HS-27A (cell line): Measurements from ENCODE around the gene PLSCR4.
"Not testable (repeated sequence)": the region's sequence is repeated elsewhere in the genome, so short reads cannot be mapped to it uniquely, and the experiment has no call there.

ENCODE experiments used
- DNase-seq: peaks from one replicate; pipeline ENCODE4 v3.0.0-alpha.2; 2012; ENCODE audit warnings: low read depth, missing footprints

PLSCR4 gene

GRCh38 chr3:146250449-146251382 is at the start of gene PLSCR4:
TSS of gene PLSCR4 (minus strand) at chr3:146251105. CDS start at chr3:146222071, 29,034 bp downstream.
- DNase-seq: peak; percentile 46

- DNase-seq: not testable (repeated sequence)
Observed at GRCh38 chr3:146293401-146293800, 42.5 kb upstream of the PLSCR4 start.

- DNase-seq: no peak
Observed at GRCh38 chr3:146283781-146284445, 33.0 kb upstream of the PLSCR4 start.

- no peak for DNase-seq
Observed at GRCh38 chr3:146280864-146281263, 30.0 kb upstream of the PLSCR4 start.

GRCh38 chr3:146279951-146280350 is 29.0 kb upstream of the PLSCR4 start:
- DNase-seq: no peak

- no peak for DNase-seq
Observed at GRCh38 chr3:146279013-146279412, 28.1 kb upstream of the PLSCR4 start.

DNA sequence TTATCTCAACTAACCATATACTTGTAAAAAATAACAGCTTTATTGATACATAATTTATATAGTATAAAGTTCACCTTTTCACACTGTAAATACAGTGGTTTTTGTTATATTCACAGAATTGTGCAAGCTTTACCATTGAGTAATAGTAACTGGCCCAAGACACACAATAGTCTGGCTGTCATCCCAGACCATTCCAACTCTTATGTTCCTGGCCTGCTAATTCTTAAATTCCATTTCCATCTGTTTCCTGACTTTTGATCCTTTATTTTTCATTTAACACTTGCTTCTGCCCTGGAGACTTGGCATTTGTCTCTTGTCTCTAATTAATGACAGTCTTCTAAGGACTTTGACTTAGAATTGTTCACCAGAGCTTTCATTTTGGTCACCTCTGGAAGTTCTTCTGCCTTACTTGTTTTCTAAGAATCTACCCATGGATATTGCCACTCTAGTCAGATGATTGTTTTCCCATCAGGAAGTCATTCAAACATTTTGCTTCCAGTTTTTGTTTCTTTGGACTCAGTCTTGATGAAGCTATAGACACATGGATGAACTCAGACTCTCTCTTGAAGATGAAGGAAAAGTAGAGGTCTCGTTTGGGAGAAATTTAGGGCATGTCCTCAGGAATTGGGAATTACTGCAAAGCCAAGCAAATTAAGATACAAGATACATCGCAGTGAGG is 27.2 kb upstream of the PLSCR4 start:
- no peak for DNase-seq

DNA sequence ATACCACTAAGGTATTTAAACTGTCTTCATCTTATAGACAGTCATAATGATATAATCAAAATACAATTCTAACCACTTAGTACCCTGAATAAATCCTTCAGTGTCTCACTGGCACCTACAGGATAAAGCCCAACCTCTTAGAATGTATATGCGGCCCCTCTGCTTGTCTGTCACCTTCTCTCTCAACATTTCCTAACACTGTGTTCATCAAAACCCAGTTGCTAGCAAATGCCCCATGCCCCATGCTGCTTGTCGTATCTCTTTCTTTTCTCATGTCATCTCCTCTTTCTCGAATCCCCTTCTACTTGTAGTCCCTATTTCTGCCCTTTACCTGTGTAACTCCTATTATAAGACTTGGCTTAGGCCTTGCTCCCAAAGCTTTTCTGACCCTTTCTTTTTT is 24.6 kb upstream of the PLSCR4 start:
- DNase-seq: no peak

DNA sequence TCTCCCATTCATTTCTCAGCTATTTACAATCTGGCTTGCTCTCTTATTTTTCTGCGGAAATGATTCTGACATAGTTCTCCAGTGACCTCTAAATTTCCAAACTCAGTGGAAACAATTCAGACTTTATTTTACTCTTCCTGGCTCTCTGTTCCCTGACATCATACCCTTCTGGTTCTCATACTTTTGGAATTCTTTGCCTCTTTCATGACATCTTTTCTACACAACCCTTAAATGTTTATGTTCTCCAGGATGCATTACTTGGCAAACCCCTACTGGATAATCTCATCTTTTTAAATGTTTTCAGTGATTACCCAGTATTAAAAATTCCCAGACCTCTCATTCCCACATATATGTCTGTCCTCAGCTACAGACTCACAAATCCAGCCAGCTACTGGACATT is 23.9 kb upstream of the PLSCR4 start:
- DNase-seq: no peak

- DNase-seq: no peak
Observed at GRCh38 chr3:146273721-146274407, 23.0 kb upstream of the PLSCR4 start.

DNA sequence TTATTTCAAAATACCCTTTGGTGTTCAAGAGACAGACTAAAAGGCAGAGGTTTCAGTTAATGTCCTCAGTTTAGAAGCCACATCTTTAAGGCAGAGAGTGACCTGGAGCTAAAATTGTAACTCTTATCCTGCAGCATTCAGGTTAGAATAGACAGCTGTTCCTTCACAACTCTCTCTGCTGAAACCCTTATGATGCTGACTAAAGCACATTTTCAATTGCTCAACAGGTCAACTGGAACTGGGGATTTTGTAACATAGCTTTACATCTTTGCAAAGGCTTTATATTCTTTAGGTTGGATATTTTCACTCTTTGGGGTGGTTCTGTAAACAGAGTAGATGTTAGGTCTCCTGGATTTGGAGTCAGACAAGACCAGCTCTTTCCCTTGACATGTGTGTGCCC is 20.3 kb upstream of the PLSCR4 start:
- no peak for DNase-seq

DNA sequence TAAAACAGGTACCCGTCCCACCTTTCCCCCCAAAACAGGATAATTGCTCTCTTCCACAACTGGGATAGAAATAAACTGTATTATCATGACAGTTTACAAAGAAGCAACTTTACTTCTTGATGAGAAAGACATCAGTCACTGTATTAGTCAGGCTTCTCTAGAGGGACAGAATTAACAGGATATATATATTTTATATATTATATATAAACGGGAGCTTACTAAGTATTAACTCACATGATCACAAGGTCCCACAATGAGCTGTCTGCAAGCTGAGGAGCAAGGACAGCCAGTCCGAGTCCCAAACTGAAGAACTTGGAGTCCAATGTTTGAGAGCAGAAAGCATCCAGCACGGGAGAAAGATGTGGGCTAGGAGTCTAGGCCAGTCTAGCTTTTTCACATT is 18.4 kb upstream of the PLSCR4 start:
- no peak for DNase-seq

- DNase-seq: no peak
Observed at GRCh38 chr3:146268535-146269219, 17.8 kb upstream of the PLSCR4 start.

- DNase-seq: no peak
Observed at GRCh38 chr3:146265720-146266119, 14.8 kb upstream of the PLSCR4 start.

GRCh38 chr3:146262371-146263110 is 11.6 kb upstream of the PLSCR4 start:
- peak; percentile 30 for DNase-seq

DNA sequence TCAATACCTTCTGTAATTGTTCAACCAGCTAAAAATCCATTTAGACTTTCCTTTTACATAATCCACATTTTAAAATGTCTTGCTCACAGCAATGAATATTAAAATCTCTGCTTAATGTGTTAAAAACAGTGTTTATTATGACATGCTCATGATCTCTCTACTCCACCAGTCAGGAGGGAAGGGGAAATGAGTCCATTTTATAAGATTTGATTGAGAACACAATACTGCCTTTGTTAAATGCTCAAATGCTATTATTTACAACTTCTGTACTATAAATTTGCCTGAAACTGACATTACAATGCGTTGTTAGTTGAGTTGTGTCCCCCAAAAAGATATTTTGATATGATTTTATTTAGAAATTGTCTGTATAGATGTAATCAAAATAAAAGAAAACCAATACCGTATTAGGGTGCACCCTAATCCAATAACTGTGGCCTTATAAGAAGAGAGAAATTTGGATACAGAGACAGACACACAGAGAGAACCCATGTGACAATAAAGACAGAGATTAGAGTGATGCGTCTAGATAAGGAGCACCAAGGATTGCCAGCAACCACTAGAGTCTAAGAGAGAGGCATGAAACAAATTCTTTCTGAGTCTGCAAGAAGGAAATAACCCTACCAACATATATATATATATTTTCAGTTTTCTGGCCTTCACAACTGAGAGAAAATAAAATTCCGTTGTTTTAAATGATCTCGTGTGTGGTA is 9.1 kb upstream of the PLSCR4 start:
- DNase-seq: no peak

DNA sequence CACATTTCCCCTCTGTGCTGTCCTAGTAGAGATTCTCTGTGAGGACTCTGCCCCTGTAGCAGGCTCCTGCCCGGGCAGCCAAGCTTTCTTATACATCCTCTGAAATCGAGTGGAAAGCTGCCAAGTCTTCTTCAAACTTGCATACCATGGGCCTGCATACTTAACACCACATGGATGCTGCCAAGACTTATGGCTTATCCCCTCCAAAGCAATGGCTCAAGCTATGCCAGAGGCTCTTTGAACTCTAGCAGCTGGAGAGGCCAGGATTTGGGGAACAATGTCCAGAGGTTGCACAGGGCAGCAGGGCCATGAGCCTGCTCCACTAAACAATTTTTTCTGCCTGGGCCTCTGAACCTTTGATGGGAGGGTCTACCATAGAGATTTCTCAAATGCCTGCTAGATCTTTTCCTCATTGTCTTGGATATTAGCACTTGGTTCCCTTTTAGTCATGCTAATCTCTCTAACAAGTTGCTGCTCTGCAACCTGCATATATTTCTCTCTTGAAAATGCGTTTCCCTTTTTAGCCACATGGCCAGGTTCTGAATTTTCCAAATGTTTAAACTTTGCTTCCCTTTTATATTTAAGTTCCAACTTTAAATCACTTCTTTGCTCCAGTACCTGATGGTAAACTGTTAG is 6.1 kb upstream of the PLSCR4 start:
- peak; percentile 41 for DNase-seq

- DNase-seq: not testable (repeated sequence)
Observed at GRCh38 chr3:146252445-146252844, 1.5 kb upstream of the PLSCR4 start.

GRCh38 chr3:146249921-146250320 is 984 bp downstream of the PLSCR4 start:
- no peak for DNase-seq

DNA sequence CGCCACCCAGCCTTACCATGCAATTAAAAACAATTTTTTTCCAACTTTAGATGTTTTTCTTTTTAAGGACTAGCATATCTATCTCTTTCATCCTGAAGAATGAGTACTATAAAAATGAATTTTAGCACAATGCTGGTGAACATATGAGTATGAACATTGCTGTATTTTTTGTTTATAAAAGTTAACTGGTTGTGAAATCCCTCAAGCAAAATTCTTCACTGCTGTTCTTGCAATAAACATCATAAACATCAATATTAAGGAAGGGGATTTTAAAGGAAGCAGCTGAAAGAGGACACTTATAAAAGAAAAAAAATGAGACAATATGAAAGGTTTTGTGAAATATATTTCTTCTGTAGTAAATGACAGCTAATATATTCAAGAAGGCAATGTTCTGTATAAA is 3.0 kb downstream of the PLSCR4 start:
- no peak for DNase-seq
